Heart left ventricle (tissue), 13 donors: Measurements from ENCODE around the gene BLM.

Experiments
- POLR2A ChIP-seq, 2 donors: fragments of 450-650 bp; IDR thresholded peaks; one replicate each; pipeline ENCODE4 v1.6.1; 2017; ENCODE audit warnings: antibody characterized with exemption in 2 of 2, mild to moderate bottlenecking in 2 of 2, moderate library complexity in 2 of 2
- TF ChIP-seq, protein P1 (sequence below), 12 donors: fragments of 200-600 bp; sonication (generic) in 4 of 12; IDR thresholded peaks; one replicate each; pipeline versions ENCODE4 v1.5.0 to v1.8.0; 2018 to 2022; ENCODE audit warnings: antibody characterized with exemption in 12 of 12, mild to moderate bottlenecking in 5 of 12
- donor health status: ischemic (EF 13 %, LVEDD 7.1; RV severe dilation, severe dysfunction).
- donor health status: DM: no; HTN: yes; CAD: no.
- donor health status: DM: no; HTN: no; CAD: no.
- donor health status: ischemic (EF 25% LVEDD 6.9; RV normal size, moderate dysfunction).
- donor health status: ischemic (EF 25% LVEDD 5.7; RV mildly dilated, moderate dysfunction).
- donor health status: ischemic (EF 35%, LVEDD 5.7; RV mildly dilated, moderate dysfunction).
- donor health status: nonischemic (EF 11% LVEDD 7.7; RV severe dilation, severe dysfunction).
- donor health status: DM: yes; HTN: yes; CAD: no.
- donor health status: PGD.
- donor health status: ischemic (EF 29% LVEDD 5.4; RV normal size, mild dysfunction).
- donor health status: nonischemic (EF 23%, LVEDD 6.1; RV moderate dilation, normal function).

DNA sequence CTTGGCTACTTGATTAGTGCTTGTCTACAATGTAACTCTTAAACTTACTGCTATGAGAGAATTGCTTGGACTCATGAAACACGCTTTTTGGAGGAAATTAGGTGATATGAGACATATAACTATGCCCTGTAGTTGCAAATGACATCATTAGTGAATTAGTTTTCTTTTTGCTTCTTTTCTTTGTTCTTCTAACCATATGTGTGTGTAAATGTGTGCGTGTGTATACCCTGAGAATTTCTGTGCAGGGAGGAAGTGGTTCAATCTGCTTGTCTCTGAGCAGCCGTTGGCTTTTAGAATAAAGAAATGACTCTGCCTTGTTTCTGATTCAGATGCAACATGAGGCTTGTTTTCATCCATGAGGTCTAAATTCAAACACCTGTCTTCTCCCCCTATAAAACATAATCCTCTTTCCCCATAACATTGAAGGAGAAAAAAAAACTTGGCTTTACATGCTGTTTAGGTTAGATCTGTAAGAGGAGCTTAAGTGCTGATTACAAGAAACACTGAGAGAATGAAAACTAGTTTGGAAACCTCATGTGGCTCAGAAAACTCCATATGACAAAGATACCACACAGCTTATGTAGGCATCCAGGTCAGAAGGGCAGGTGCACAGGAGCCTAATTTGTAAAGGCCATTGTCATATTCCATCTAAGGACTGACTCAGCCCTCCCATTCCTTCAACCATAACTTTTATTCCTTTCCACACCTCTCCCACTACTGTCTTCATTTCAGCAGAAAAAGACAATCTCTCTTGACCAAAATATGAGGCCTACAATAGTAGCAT is 30.5 kb upstream of the BLM start:
- TF ChIP-seq, protein P1, sequence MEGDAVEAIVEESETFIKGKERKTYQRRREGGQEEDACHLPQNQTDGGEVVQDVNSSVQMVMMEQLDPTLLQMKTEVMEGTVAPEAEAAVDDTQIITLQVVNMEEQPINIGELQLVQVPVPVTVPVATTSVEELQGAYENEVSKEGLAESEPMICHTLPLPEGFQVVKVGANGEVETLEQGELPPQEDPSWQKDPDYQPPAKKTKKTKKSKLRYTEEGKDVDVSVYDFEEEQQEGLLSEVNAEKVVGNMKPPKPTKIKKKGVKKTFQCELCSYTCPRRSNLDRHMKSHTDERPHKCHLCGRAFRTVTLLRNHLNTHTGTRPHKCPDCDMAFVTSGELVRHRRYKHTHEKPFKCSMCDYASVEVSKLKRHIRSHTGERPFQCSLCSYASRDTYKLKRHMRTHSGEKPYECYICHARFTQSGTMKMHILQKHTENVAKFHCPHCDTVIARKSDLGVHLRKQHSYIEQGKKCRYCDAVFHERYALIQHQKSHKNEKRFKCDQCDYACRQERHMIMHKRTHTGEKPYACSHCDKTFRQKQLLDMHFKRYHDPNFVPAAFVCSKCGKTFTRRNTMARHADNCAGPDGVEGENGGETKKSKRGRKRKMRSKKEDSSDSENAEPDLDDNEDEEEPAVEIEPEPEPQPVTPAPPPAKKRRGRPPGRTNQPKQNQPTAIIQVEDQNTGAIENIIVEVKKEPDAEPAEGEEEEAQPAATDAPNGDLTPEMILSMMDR (IDR thresholded peaks at IDR 0.05) = no peak
- TF ChIP-seq POLR2A (IDR thresholded peaks at IDR 0.05) = no peak
